NCI-H2107 treated with DMSO at 0.1 percent for 48 hours (cell line): ENCODE results near the gene OR11L1.

ENCODE experiments used
- DNase-seq: peaks from one replicate; lab custom pipeline; 2025; ENCODE audit not compliant: unreplicated experiment; lab: John Stamatoyannopoulos, UW

OR11L1 gene

DNA sequence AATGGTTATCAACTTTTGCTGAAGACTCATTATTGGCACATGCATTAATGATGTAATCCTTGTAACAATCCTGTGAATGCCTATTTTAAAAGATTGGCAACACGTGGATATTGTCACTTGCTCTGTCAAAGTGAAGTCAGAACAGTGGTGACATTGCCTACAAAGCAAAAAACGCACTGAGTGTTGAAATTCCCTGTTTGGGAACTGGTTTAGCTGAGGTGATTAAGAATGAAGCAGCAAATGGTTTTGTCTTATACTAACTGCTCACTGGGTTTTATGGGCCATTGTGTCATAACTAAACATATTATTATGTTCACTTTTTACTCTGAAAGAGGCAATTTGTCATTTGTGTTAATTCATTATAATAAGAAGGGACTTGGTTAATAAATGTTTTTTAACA, 29.1 kb downstream of the OR11L1 start:
- no peak for DNase-seq

DNA sequence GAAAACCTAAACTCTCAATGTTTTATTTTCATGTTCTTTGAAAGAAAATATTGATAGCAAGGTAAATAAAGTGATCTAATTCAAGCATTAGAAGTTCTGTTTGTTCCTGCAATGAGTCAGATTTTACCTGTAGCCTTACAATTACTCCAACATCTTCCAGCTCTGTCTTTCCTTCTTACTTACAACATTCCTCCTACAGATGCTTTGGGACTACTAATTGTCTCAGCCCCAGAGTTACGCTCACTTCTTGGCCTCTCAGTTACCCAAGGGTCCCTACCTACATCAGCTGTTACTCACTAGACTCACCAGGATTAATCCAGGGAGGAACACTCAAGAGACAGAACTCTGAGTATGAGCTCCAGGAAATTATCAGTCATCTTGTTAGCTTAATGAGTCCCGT, 44.2 kb downstream of the OR11L1 start:
- DNase-seq = no peak
